CD4-positive, alpha-beta T cell treated with Interleukin-6 for 4 hours (primary cell): ENCODE measurements around the gene SYNJ1.
"Not testable (repeated sequence)": the region's sequence is repeated elsewhere in the genome, so short reads cannot be mapped to it uniquely, and the experiment has no call there.

Experiments used
- DNase-seq: peaks from one replicate; pipeline ENCODE4 v3.0.0-alpha.2; 2020; ENCODE audit warnings: mixed read lengths

Gene SYNJ1

GRCh38 chr21:32736083-32736482, 8.3 kb upstream of the SYNJ1 start:
- DNase-seq, result not testable (repeated sequence)

GRCh38 chr21:32735524-32735923, 7.7 kb upstream of the SYNJ1 start:
- DNase-seq, result no peak

DNA sequence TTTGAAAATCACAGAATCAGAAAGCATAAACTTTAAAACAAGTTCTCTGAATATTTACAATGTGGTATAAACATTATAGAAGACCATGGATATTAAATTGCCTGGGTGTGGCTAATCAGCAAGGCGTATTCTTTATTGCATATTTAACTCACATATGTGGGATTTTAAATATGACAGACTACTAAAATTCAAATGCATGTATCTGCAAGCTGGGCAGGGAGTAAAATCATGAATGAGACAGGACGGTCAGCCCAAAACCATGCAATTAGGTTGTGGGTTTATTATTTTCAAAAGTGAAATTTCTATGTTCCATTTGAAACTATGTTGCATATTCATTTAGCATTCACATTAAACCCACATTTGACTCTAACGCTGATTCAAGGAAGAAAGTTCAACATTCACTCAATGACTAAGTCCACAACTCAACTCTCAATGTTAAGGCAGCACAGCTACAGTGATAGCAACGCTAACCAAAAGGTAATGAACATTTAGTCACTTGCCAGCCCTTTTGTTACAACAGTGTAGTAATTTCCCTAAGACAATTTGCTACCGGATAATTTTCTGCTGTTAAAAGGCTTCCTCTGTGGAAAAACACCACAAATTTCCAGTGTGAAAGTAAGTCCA, 6.3 kb upstream of the SYNJ1 start:
- no peak for DNase-seq

DNA sequence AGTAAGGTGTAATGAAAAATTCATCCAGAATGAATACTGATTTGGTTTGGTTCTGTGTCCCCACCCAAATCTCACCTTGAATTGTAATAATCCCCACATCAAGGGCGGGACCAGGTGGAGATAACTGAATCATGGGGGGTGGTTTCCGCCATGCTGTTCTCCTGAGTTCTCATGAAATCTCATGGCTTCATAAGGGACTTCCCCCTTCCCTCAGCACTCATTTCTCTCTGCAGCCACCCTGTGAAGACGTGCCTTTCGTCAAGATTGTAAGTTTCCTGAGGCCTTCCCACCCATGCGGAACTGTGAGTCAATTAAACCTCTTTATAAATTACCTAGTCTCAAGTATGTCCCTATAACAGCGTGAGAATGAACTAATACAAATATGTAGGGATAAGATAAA, 5.5 kb upstream of the SYNJ1 start:
- DNase-seq, result no peak

GRCh38 chr21:32732544-32732943, 4.7 kb upstream of the SYNJ1 start:
- DNase-seq, result no peak

DNA sequence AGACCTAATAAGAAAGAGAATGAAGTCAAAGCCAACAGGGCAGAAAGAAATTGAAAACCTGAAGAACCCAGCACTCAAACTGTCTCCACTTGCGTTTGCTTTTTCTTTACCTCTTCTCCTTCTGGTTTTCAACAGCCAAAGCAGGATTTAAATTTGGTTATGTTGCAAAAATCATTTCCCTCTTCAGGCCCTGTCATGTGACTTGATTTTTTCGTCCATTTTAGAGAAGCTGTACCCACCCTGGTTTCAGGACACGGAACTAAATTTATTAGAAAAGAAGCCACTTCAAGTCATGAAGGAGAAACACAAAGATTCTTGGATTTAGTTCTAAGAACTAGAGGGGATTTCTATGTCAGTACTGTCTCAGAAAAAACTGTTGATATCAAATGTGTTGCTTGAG, 1.0 kb upstream of the SYNJ1 start:
- DNase-seq, result no peak

- no peak for DNase-seq
These were observed 635 bp upstream of the SYNJ1 start for GRCh38 chr21:32728456-32728839.

DNA sequence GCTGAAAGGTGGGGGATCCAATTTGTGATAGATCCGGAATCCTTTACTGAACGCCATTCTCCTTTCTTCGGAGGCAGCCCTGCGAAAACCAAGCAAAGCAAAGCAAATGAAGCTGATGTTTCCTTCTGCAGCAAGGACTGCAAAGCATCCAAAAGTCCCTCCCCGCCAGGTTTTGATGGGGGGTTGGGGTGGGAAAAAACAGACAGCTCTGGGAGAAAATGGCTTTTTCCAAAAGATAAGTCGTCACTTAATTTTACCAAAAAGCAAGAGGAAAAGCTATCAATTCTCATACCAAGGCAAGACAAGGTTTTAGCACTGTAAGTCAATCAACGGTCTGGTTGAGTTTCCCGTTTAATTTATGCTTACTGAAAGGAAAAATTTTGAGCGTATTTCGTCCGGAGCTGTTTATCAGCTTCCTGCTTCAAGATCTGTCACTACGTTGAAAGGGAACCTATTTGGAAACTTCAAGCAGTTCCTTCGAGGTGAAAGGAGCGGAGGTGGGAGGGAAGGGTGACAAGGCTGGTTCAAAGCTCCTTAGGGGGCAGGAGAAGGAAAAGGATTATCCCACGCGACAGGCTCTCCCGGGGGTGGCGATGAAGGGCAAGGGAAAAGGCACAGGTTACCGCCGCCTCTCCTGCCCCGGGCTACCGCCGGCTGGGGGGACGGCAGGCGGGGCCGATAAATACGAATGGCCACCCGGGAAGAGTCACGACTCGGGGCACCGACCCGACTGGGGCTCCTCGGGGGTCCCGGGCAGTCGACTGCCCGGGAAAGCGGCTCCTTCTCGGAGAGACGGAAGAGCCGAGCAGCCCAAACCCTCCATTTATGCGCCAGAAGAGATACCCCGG, 750 bp downstream of the SYNJ1 start:
- DNase-seq, result no peak

DNA sequence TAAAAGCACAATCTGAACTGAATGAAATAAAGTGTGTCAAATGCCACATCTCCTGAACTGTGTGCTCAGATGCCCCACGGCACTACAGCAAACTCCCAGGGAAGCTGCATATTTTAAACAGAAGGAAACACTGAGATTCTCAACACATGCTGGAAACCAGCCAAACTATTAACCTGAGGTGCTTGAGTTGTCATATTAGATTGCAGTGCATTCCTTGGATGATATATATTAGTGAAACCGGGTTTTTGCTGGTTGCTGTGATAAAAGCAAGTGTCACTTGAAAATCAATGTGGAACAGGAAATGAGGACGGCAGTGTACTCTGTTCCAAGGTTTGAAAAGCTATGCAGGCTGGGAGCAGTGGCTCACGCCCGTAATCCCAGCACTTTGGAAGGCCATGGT, 8.7 kb downstream of the SYNJ1 start:
- DNase-seq, result no peak

DNA sequence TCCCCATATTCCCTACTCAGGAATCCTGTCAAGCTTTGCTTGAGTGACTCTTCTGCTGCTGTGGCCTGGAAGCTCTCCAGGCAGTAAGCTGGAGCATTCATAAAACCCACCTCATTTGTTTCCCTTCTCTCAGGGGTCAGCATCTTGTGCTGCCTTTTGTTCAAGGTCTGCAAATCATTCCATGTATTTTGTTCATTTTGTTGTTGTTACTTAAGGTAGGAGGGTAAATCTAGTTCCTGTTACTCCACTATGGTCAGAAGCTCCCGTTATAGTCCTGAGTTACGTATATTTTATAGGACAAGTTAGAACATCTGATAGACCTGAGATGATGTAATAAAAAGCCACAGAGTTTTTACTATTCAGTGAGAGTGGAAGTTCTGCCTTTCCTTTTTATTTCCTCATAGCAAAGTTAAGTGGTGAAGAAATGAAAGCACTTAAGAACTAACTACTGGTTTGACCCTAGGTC, 9.9 kb downstream of the SYNJ1 start:
- no peak for DNase-seq

DNA sequence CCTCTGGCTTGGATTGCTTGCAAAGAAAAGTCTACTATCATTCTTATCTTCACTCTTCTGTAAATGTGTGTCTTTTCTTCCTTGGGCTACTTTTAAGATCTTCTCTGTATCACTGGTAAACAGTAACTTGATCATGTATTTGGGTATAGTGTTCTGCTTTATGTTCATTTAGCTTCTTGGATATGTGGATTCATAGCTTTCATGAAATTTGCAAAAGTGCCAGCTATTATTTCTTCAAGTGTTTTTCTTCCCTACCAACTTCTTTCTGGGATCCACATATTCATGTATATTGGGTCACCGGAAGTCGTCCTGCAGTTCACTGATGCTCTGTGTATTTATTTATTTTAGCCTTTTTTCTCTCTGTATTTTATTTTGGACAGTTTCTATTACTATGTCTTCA, 11.3 kb downstream of the SYNJ1 start:
- DNase-seq, result no peak

- DNase-seq, result no peak
These were observed 14.1 kb downstream of the SYNJ1 start for GRCh38 chr21:32713726-32714125.

DNA sequence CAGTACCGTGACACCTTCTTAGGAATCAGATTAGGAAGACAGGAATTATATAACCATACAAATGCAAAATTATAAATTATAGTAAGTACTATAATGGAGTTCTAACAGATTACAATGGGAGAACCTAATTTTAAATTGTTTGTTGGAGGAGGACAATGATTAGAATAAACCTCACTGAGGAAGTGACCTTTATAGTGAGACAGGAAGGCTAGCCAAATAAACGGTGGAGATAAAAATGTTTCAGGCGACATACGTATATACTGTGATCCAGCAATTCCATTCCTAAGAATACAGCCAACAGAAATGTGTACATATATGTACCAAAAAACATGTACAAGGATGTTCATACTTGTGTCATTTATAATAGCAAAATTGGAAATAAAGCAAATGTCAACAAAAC, 15.2 kb downstream of the SYNJ1 start:
- no peak for DNase-seq

GRCh38 chr21:32712043-32712442, 15.8 kb downstream of the SYNJ1 start:
- peak; percentile 9 for DNase-seq

DNA sequence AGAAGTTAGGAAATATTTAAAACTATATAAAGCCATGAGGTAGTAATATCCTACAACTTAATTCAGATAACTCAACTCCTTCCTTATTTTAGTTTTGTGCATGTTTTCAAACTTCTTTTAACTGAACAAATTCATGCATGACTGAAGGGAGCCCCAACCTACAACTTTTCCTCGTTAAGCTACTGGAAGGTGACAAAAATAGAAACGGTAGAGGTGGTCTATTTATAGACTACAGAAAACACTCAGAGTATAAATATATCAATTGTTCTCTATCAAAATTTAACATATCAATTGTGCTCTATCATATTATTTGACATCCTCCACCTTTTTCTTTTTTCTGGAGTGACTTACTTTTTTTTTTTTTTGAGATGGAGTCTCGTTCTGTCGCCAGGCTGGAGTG, 16.8 kb downstream of the SYNJ1 start:
- DNase-seq, result no peak

DNA sequence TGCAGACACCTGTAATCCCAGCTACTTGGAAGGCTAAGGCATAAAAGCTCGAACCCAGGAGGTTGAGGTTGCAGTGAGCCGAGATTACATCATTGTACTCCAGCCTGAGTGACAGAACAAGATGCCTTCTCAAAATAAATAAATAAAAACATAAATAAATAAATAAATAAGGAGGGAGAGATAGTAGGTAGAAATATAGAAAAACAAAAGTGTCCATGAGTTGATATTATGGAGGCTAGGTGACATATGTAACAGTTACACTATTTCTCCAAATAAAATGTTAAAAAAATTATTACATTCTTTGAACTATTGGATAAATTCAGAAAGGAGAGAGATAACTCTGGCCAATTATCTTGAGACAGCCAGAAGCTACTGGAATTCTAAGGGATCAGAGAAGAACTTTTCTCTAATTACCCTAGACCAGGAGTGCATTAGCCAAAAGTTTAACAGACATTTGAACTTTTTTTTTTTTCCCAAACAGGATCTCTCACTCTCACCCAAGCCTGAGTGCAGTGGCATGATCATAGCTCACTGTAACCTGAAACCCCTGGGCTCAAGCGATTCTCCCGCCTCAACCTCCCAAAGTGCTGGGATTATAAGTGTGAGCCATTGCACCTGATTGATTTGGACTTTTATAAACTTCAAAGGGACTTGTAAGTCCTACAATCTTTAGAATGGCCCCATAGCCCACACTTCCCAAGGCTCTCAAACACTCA, 17.6 kb downstream of the SYNJ1 start:
- DNase-seq, result no peak

DNA sequence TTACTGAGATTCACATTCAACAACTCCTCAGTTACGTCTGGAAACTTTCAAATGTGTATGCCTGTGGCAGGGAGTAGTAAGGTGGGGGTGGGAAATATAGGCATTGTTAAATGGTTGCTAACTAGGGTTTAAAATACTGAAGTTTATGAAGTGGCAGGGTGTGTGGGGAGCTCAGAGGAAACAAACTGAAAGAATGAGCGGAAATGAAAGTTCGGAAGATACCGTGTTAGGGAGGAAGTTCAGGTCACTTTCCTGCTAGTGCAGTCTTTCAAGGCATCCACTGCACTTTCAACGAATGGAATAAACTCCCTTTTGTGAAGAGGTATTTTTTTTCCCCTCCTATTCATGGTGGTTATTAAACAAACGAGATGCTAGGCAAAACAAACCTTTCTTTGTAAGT, 19.7 kb downstream of the SYNJ1 start:
- no peak for DNase-seq

DNA sequence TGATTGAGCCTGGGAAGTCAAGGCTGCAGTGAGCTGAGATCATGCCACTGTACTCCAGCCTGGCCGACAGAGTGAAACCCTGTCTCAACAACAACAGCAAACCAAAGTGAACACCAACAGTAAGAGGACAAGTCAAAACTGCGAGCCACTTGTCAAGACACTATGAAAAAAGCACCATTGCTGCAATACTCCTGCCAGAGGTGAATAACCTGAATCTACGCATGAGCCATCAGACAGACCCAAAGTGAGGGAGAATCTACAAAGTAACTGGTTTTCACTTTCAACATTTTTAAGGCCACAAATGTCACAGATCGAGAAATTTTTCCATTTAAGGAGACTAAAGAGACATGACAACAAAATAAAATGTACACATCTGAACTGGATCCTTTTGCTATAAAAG, 21.9 kb downstream of the SYNJ1 start:
- no peak for DNase-seq

DNA sequence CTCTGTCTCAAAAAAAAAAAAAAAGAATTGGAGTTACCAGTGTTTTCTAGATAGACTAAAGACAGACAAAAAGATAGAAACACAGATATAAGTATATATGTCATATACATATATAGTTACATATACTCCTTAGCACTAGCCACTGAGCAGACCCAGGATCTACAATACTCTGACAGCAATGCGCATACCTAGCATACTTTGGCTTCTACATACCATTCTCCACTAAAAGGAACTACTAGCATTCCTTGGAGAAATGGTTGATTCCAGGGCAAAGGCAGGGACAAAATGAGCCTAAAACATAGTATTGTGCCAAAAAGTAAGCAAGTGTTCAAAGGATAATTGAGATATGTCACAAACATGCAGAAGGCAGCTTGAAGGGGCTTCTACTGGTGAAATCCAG, 22.7 kb downstream of the SYNJ1 start:
- DNase-seq, result no peak

GRCh38 chr21:32702702-32703101, 25.1 kb downstream of the SYNJ1 start:
- DNase-seq, result no peak

DNA sequence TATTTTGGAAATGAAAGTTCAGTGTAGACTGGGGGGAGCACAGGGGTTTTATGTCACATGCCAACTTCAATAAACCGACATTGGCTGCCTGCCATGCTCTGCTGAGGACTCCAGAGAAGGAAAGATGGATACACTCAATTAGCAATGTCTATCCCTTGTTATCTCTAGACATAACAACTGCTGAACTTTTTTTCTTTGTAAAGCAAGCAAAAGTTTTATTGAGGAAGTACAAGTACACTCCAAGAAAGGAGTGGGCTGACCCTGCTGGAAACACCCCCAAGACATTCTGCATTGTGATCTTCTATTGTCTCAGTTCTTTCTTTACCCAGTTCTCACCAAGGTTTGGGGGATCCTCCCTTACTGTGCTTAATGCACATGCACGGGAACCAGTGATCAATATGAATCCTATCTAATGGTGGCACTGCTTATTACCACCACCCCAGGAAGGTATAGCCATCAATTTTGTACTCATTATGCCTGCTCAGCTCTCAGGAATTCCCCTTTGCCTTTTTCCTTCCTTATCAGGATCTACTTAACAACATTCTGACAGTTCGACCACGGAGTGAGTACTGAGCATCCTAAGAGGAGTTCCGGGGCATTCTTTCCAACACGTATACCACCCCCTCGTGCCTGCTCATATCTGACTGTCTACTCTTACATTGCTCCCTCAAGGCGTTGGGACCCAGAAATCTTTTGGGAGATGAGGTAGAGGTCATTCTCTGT, 28.7 kb downstream of the SYNJ1 start:
- DNase-seq, result no peak

- DNase-seq, result no peak
These were observed 29.5 kb downstream of the SYNJ1 start for GRCh38 chr21:32698286-32698685.

- DNase-seq, result not testable (repeated sequence)
These were observed 32.3 kb downstream of the SYNJ1 start for GRCh38 chr21:32695482-32695881.
